ENCODE data around the gene TEX11. TPM values are rescaled to one million over a fixed set of nuclear protein-coding genes. Genes with fewer than 3 reads are reported as not detected.

TEX11 gene
- total and polyA plus RNA-seq, 2 of the 13 experiments (the other 11 are each of a cell fraction or from before 2014, with no cell fraction given), result not detected

- H3K4me2 ChIP-seq (ENCODE audit: low read depth, low read length), result no peak overlapping the region
- BruUV-seq (replicated peaks), result no TSS peak
- no peak overlapping the region for H3K4me3 ChIP-seq (replicated peaks in 1 of 3; ENCODE audit: insufficient read depth in 1 of 3, low read depth in 2 of 3, low read length in 3 of 3)
- intact Hi-C loops (cut with micrococcal nuclease; ENCODE audit: unreplicated experiment) (no loop called here), in situ Hi-C loops (cut with HindIII; ENCODE audit: extremely low pct_ligation_motif_present, low pct_unique_long_range_greater_than_20kb) (no loop called here)
- ChIA-PET POLR2A (no interaction called here), CTCF (ENCODE audit: low intra/inter-chr PET ratio, low total read pairs) (no interaction called here)
- DNase-seq (ENCODE audit: low spot score), result no peak
- no peaks in the 10 kb centered on the region; a peak in 1 of 5 replicates for H3K27me3 ChIP-seq (ENCODE audit: control insufficient read depth in 1 of 2, insufficient read depth in 2 of 2, low read length in 2 of 2)
- no peak overlapping the region for H3K9ac ChIP-seq (ENCODE audit: insufficient read depth, low read depth, low read length)
- no peaks in the 10 kb centered on the region for H3K4me1 ChIP-seq (ENCODE audit: insufficient read depth, low read length)
- no peak for ATAC-seq
- H3K79me2 ChIP-seq (ENCODE audit: insufficient read depth, low read length), result no peaks in the 10 kb centered on the region
- TF ChIP-seq CBFB (CRISPR knock-in tag; IDR thresholded peaks at IDR 0.05) (no peak), CTCF (CRISPR knock-in tag; IDR thresholded peaks at IDR 0.05) (no peak), ZSCAN9 (CRISPR knock-in tag; IDR thresholded peaks at IDR 0.05; ENCODE audit: borderline replicate concordance) (no peak), DMTF1 (CRISPR knock-in tag; IDR thresholded peaks at IDR 0.05) (no peak), CBX2 (IDR thresholded peaks at IDR 0.05; ENCODE audit: low read depth, low read length) (no peak), CBX2 (CRISPR knock-in tag; IDR thresholded peaks at IDR 0.05; ENCODE audit: low read depth) (no peak), HNRNPUL1 (IDR thresholded peaks at IDR 0.05; ENCODE audit: low read depth, low read length) (no peak)
- no peak overlapping the region for H3K27ac ChIP-seq (ENCODE audit: extremely low read length, insufficient read depth, low read length)
- no peaks in the 10 kb centered on the region for H3K36me3 ChIP-seq (replicated peaks in 1 of 2; ENCODE audit: control insufficient read depth in 1 of 2, insufficient read depth in 2 of 2, low read length in 2 of 2)
- H3K9me3 ChIP-seq (ENCODE audit: low read length), result no peaks in the 10 kb centered on the region
- H2AFZ ChIP-seq (ENCODE audit: low read length), result no peak overlapping the region
- no peaks in the 10 kb centered on the region for H4K20me1 ChIP-seq (ENCODE audit: insufficient read depth, low read length)
- FAIRE-seq, result no peak
- 2% methylated on average over 3 of the region's 3 CpGs for WGBS (ENCODE audit: low lambda C conversion rate)
Measured at GRCh38 chrX:70921709-70922352, 13.3 kb upstream of the TEX11 start.
